Astrocyte (in vitro differentiated cells and primary cell): ENCODE data around the gene SON.

Experiments used
- CTCF ChIP-seq: IDR thresholded peaks from 2 replicates; pipeline ENCODE4 v1.5.1; 2011; ENCODE audit warnings: low read depth, mild to moderate bottlenecking, inconsistent platforms, low read length, moderate library complexity; ENCODE audit not compliant: insufficient read depth
- EZH2 ChIP-seq: IDR thresholded peaks from 2 replicates; pipeline ENCODE4 v1.6.1; 2012; ENCODE audit warnings: mild to moderate bottlenecking, low read length, inconsistent platforms; ENCODE audit not compliant: insufficient read depth

GRCh38 chr21:33619726-33620125, 76.9 kb downstream of the SON start:
- no peak for TF ChIP-seq CTCF
- TF ChIP-seq EZH2 = no peak
